ENCODE data around the gene DPYD. TPM values are rescaled to one million over a fixed set of nuclear protein-coding genes. Genes with fewer than 3 reads are reported as not detected.

The DPYD gene
- total RNA-seq, 1 experiment from 2014 or later = 8.1 TPM

DNA sequence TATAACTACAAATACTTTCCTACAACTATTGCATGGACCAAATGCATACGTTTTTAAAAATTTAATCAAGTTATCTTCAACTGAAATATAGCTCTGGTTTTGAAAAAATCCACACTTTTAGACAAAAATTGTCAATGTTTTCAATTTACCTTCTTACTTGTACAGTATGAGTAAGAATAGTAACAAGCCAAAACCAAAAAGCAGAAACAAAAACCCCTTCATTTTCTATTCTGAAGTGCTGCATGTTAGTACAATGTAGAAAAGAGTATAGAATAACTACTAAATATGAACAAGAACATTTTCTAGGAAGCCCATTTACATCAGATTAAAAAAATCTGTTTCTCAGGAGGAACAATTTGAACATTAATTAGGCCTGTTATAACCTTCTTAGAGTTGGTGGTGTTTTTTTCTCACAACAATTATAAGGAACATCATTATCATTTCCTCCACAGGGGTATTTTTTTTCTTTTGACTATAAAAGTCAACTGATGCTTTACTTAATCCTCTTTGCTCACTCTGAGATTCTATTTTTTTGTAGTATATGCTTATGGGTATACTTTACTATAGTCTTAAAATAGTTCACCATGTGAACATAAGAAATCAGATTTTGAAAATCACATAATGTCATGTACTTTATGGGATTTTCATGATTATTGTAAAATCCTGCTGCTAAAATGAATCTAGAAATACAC is 723.9 kb downstream of the DPYD start:
- no peak overlapping the region for H3K4me3 ChIP-seq
- H3K27me3 ChIP-seq = no peaks in the 10 kb centered on the region
- no peak for DNase-seq
- peaks cover 8% of the 10 kb centered on the region for H3K4me1 ChIP-seq
- H3K36me3 ChIP-seq = no peaks in the 10 kb centered on the region
- no peaks in the 10 kb centered on the region for H3K9me3 ChIP-seq (replicated peaks)
- H3K27ac ChIP-seq = no peak overlapping the region

DNA sequence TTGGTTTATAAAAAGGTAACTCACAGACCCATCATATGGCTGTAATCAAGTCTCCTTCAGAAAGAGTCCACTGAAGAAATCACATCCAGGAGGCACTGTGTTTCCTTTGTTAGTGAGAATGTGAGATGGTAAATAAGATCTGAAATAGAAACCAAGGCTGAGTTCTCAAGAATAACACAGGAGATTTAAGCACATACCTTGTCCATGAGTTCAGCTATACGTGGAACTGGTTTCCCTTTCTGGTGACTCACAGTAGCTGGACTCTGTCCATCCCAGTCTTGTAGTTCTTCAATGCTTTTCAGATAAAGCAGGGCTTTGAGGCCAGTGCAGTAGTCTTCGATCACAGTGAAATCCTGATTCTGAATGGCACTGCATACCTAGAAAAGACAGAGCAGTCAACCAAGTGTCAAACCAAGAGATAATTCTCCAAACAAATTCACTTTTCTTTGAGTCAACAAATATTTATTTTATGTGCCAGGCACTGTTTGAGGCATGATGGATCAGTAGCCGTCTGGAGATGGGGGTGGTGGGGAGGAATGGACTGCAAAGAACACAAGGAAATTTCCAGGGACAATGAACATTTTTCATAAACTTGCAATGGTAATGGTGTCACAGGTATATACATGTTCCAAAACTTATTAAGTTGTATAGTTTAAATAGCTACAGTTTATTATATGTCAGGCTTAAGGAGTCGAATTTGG is 727.8 kb downstream of the DPYD start:
- H3K36me3 ChIP-seq = no peaks in the 10 kb centered on the region
- peaks cover 8% of the 10 kb centered on the region for H3K4me1 ChIP-seq
- no peak overlapping the region for H3K4me3 ChIP-seq
- H3K27me3 ChIP-seq = no peaks in the 10 kb centered on the region
- DNase-seq = peak; percentile 29 to 31
- H3K9me3 ChIP-seq (replicated peaks) = no peaks in the 10 kb centered on the region
- H3K27ac ChIP-seq = no peak overlapping the region

DNA sequence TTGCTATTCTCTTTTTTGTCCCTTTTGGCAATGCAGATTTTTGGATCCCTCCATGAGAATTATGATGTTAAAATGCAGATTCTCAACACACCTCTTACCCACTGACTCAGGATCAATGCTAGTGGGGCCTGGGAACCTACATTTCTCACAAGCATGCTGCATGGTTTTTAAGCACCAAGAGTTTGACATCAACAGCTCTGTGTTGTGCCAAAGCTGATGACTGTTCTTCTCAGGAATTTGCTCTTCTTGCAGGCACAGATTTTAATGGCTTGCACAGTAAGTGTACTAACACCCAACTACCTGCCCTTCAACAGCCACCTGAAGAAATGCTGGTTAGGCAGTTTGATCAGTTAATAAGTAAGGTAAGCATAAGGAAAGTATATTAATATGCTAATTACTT is 730.5 kb downstream of the DPYD start:
- Histone ChIP-seq H3K27ac (no peak overlapping the region), H3K36me3 (no peaks in the 10 kb centered on the region), H3K4me1 (peaks cover 8% of the 10 kb centered on the region), H3K4me3 (no peak overlapping the region), H3K27me3 (no peaks in the 10 kb centered on the region), H3K9me3 (replicated peaks) (no peaks in the 10 kb centered on the region)
- no peak for DNase-seq

DNA sequence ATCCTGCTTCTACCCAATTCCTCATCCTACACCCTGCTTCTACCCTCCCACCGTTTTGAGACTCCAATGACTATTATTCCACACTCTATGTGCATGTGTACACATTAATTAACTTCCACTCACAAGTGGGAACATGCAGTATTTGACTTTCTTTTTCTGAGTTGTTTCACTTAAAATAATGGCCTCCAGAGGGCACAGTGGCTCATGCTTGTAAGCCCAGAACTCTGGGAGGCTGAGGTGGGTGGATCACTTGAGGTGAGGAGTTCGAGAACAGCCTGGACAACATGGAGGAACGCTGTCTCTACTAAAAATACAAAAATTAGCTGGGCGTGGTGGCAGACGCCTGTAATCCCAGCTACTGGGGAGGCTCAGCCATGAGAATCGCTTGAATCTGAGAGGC is 734.5 kb downstream of the DPYD start:
- no peaks in the 10 kb centered on the region for H3K9me3 ChIP-seq (replicated peaks)
- H3K27me3 ChIP-seq = no peaks in the 10 kb centered on the region
- H3K4me3 ChIP-seq = no peak overlapping the region
- no peak overlapping the region for H3K27ac ChIP-seq
- no peaks in the 10 kb centered on the region for H3K4me1 ChIP-seq
- no peaks in the 10 kb centered on the region for H3K36me3 ChIP-seq
- DNase-seq = peak; percentile 4 to 18

DNA sequence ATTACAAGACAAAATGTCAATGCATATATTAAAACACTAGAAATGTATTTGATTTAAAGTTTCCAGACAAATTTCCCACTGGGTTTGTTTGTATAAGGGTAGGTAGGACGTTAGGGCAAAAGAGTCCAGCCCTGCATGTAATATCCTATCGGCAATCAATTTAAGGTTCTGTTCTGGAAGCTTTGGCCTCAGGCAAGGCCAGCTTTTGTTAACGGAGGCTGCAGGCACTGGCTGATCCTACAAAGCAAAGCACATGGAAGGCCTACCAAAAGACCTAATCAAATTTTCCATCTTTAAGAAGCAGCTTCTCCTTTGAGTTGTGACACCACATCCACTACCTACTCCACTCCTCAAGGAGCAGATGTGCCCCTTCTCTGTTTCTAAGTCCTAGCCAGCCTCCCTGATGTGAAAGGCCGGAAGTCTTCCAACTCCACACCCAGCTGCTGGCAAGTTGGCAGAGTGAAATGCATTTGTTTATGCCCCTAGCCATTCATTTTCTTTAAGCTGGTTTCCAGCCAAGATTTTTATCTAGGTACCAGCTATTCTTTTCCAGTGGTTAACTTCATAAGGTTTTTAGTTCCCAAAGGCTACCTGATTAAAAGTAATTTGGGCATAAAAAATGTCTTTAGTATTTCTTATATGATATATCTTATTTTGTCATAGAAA is 746.7 kb downstream of the DPYD start:
- DNase-seq = peak; percentile 6 to 26
- Histone ChIP-seq H3K27me3 (no peaks in the 10 kb centered on the region), H3K36me3 (no peaks in the 10 kb centered on the region), H3K27ac (no peak overlapping the region), H3K4me1 (no peaks in the 10 kb centered on the region), H3K4me3 (no peak overlapping the region), H3K9me3 (replicated peaks) (no peaks in the 10 kb centered on the region)

DNA sequence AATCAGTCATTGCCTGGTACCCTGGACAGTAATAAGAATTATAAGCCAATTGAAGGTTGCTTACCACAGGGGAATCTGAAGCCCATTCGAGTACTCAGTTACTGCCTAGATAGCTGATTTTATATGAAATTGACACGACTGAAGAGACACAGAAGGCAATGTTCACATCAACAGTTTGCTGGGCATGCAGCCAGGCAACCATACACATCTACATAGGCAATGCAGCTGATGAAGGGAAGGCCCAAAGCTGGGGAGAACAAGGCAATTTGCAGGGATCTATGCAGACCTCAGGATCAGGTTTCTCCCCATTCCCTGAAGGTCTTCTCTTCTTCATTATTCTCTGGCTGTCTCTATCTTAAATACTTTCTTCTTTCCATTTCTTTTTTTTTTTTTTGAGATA is 750.5 kb downstream of the DPYD start:
- no peaks in the 10 kb centered on the region for H3K4me1 ChIP-seq
- H3K4me3 ChIP-seq = no peak overlapping the region
- no peaks in the 10 kb centered on the region for H3K27me3 ChIP-seq
- no peak for DNase-seq
- no peak overlapping the region for H3K27ac ChIP-seq
- no peaks in the 10 kb centered on the region for H3K36me3 ChIP-seq
- H3K9me3 ChIP-seq (replicated peaks) = no peaks in the 10 kb centered on the region

DNA sequence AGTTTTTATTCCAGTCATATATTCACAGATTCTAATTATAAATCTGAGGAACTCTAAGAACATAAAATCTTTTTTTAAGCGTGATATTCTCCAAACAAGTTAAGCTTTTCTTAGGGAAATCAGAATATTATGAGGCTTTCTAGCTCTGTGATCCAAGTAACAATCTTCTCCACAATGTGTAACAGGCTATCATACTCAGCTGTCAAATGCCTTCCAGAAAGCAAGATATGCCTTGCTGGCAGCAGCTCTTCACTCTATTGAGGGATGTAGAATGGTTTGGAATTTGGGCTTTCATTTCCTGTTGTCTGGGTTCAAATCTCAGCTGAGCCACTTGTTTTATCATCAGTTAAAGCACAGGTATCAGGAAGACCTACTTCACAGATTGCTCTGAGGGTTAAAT is 752.8 kb downstream of the DPYD start:
- H3K27ac ChIP-seq = no peak overlapping the region
- no peak for DNase-seq
- H3K4me3 ChIP-seq = no peak overlapping the region
- H3K36me3 ChIP-seq = no peaks in the 10 kb centered on the region
- no peaks in the 10 kb centered on the region for H3K9me3 ChIP-seq (replicated peaks)
- H3K27me3 ChIP-seq = no peaks in the 10 kb centered on the region
- peaks cover 6% of the 10 kb centered on the region; the same call in 1 of the 2 replicates for H3K4me1 ChIP-seq

DNA sequence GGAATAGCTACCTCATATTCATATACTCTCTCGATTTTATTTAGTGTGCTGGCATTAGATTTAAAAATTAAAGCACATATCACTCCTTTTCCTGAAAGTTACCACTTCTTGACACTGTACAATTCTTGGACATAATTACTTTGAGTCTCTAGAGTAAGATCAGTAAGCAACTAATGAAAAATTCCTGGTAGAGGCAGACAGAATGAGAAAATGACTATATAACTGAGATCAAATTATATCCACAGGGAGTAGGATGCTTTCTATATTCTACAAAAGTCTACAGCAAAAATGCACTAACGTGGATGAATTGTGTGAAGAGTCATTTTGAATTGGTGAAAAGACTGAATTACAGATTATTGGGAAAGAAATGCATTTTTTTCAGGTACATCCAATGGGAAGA is 753.6 kb downstream of the DPYD start:
- no peak overlapping the region for H3K27ac ChIP-seq
- H3K4me3 ChIP-seq = no peak overlapping the region
- H3K9me3 ChIP-seq (replicated peaks) = no peaks in the 10 kb centered on the region
- peaks cover 6% of the 10 kb centered on the region; the same call in 1 of the 2 replicates for H3K4me1 ChIP-seq
- no peaks in the 10 kb centered on the region for H3K27me3 ChIP-seq
- no peaks in the 10 kb centered on the region for H3K36me3 ChIP-seq
- DNase-seq = no peak

DNA sequence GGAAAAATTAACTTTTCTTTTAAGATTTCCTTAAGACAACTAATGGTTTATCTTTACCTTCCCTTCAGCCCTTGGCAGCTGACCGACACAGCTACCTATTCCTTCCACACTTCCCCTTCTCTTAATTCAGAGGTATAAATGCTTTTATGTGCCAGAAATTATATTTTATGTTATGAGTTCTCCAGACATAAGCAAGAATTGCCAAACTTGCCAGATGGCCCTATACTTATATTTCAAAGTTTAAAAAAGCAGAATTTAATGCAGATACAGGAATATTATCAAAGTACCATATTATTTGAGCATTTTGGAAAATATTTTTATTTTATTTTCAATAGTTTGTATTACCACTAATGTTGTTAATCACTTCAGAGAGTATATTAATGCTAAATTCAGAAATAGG is 754.2 kb downstream of the DPYD start:
- no peak overlapping the region for H3K4me3 ChIP-seq
- H3K4me1 ChIP-seq = peaks cover 6% of the 10 kb centered on the region; the same call in 1 of the 2 replicates
- no peak for DNase-seq
- no peaks in the 10 kb centered on the region for H3K9me3 ChIP-seq (replicated peaks)
- no peak overlapping the region for H3K27ac ChIP-seq
- no peaks in the 10 kb centered on the region for H3K27me3 ChIP-seq
- no peaks in the 10 kb centered on the region for H3K36me3 ChIP-seq

DNA sequence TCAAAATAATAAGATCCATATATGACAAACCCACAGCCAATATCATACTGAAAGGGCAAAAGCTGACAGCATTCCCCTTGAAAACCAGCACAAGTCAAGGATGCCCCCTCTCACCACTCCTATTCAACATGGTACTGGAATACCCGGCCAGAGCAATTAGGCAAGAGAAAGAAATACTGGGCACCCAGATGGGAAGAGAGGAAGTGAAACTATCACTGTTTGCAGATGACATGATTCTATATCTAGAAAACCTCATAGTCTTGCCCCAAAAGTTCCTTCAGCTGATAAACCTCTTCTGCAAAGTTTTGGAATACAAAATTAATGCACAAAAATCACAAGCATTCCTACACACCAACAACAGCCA is 756.6 kb downstream of the DPYD start:
- no peaks in the 10 kb centered on the region for H3K36me3 ChIP-seq
- H3K27me3 ChIP-seq = no peaks in the 10 kb centered on the region
- H3K4me3 ChIP-seq = no peak overlapping the region
- H3K9me3 ChIP-seq (replicated peaks) = no peaks in the 10 kb centered on the region
- peaks cover 6% of the 10 kb centered on the region; the same call in 1 of the 2 replicates for H3K4me1 ChIP-seq
- no peak for DNase-seq
- H3K27ac ChIP-seq = no peak overlapping the region

DNA sequence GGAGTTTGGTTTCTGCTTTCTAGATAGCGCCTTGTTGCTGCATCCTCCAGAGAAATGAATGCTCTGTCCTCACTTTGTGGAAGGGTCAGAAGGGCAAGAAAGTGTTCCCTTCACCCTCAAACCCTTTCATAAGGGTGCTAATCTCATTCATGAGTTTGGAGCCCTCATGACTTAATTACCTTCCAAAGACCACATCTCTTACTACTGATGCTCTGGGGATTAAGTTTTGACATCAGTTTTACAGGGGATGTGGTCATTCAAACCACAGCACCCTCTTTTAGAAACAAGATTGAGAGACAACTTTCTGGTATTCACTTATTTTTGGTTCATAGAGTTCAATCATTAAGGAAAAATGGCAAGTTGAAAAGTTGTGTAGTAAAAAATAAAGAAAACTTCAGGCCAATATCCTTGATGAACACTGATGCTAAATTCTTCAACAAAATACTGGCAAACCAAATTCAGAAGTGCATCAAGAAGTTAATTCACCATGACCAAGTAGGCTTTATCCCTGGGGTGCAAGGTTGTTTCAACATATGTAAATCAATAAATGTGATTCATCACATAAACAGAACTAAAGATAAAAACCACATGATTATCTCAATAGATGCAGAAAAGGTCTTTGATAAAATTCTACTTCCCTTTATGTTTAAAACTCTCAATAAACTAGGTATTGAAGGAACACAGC is 757.1 kb downstream of the DPYD start:
- H3K9me3 ChIP-seq (replicated peaks) = no peaks in the 10 kb centered on the region
- H3K4me3 ChIP-seq = no peak overlapping the region
- no peaks in the 10 kb centered on the region for H3K27me3 ChIP-seq
- H3K4me1 ChIP-seq = peaks cover 6% of the 10 kb centered on the region; the same call in 1 of the 2 replicates
- DNase-seq = no peak
- no peak overlapping the region for H3K27ac ChIP-seq
- H3K36me3 ChIP-seq = no peaks in the 10 kb centered on the region

DNA sequence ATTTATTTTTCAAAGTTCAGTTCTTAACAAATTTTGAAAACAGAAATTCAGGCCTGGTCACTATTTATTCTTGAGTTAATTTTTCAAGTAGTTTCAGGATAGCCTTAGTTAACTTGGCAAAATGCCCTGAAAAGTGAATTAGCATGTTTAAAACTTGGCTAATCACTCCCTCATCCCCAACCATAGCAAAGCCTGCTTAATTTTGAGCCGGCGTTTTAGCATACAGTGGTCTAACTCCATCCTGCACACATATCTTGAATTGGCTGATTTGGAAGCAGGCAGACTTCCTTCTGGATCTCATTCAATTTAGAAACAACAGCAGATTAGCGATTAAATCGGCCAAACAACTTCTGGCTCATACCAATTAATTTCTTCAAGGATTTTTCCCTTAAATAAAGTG is 760.0 kb downstream of the DPYD start:
- Histone ChIP-seq H3K36me3 (no peaks in the 10 kb centered on the region), H3K27me3 (no peaks in the 10 kb centered on the region), H3K9me3 (replicated peaks) (no peaks in the 10 kb centered on the region), H3K4me3 (no peak overlapping the region), H3K4me1 (peaks cover 6% of the 10 kb centered on the region; the same call in 1 of the 2 replicates), H3K27ac (no peak overlapping the region)
- no peak for DNase-seq

DNA sequence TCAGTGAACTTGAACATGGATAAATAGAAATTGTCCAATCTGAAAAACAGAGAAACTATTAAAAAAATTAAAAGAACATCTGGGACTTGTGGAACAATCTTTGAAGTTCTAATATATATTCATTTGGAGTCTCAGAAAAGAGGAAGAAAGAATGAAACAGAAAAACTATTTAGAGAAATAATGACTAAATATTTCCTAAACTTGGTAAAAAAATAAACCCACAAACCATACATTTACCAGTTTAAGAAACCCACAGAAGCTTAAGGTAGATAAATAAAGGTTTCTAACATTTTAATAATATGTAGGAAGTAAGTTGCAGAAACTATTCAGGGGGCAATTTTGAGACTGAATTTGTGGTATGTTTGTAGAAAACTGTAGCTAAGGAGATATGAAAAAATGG is 761.5 kb downstream of the DPYD start:
- DNase-seq = no peak
- Histone ChIP-seq H3K27ac (no peak overlapping the region), H3K9me3 (replicated peaks) (no peaks in the 10 kb centered on the region), H3K36me3 (no peaks in the 10 kb centered on the region), H3K4me1 (peaks cover 6% of the 10 kb centered on the region; the same call in 1 of the 2 replicates), H3K27me3 (no peaks in the 10 kb centered on the region), H3K4me3 (no peak overlapping the region)

DNA sequence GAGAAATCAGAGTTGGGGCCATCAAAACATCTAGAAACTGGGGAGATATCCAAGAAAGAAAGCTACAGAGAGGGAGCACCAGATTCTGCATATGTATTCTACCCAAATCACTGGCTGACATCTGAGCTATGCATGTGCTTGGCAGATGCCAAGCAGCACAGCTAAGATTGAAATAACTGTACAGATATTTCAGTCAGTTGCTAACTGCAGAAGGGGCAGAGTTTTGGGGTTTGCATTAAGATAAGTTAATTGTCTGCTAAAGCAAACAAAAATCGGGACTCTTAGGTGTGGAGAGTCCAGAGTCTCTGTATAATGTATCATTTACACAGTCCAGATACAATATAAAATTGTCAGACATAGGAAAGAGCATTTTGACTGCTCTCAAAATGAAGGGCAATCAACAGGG is 762.1 kb downstream of the DPYD start:
- H3K4me1 ChIP-seq = peaks cover 4% of the 10 kb centered on the region; the same call in 1 of the 2 replicates
- no peaks in the 10 kb centered on the region for H3K36me3 ChIP-seq
- H3K27ac ChIP-seq = no peak overlapping the region
- H3K4me3 ChIP-seq = no peak overlapping the region
- H3K27me3 ChIP-seq = no peaks in the 10 kb centered on the region
- no peaks in the 10 kb centered on the region for H3K9me3 ChIP-seq (replicated peaks)
- no peak for DNase-seq

DNA sequence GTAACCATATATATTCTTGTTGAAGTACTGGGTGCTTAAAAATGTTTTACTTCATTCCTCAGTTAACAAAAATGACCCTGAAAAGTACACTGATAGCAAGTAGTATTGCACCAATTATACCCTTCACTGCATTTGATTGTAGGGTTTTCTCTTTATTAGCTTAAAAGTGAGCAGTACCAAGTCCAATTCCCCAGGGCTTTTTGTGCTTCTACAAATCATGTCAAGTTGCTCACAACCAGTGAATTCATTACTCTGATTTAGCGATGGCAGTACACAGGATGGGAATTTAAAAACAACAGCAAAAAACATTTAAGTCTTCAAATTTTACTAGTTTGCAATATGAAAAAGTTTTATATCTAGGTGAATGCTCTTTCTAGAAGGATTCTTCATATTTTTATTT is 762.8 kb downstream of the DPYD start:
- no peak overlapping the region for H3K4me3 ChIP-seq
- H3K36me3 ChIP-seq = no peaks in the 10 kb centered on the region
- DNase-seq = no peak
- no peaks in the 10 kb centered on the region for H3K9me3 ChIP-seq (replicated peaks)
- no peak overlapping the region for H3K27ac ChIP-seq
- no peaks in the 10 kb centered on the region for H3K27me3 ChIP-seq
- H3K4me1 ChIP-seq = no peaks in the 10 kb centered on the region

All from SJCRH30 (cell line).